Caco-2 (cell line): ENCODE data around the gene PHF21B. TPM values are rescaled to one million over a fixed set of nuclear protein-coding genes. Genes with fewer than 3 reads are reported as not detected.
"Not testable (repeated sequence)": the region's sequence is repeated elsewhere in the genome, so short reads cannot be mapped to it uniquely, and the experiment has no call there.

Experiments used
- BruUV-seq: library from RNA; stranded (reverse); fragments of 400-500 nt; replicated peaks from 2 replicates; lab custom pipeline; 2021; lab: Mats Ljungman, UMichigan
- CTCF ChIA-PET: fragments of 300-600 bp; sonication (Branson Sonifier 250); formaldehyde crosslinking; loops from one replicate; lab custom pipeline; 2022; ENCODE audit warnings: antibody characterized with exemption; lab: Charles Lee
- POLR2A ChIA-PET: fragments of 300-600 bp; sonication (Branson Sonifier 250); formaldehyde crosslinking; loops from one replicate; lab custom pipeline; 2022; ENCODE audit warnings: antibody characterized with exemption; lab: Charles Lee
- DNase-seq, 2 experiments: peaks; one replicate each; pipeline versions ENCODE4 v3.0.0 to v3.0.0-alpha.2; 2020 to 2022
- H3K27me3 ChIP-seq: replicated peaks from 2 replicates; pipeline ENCODE4 v1.6.0; 2011; ENCODE audit warnings: low read length; ENCODE audit not compliant: control insufficient read depth, insufficient read depth
- H3K36me3 ChIP-seq: 2 replicates; pipeline ENCODE4 v1.5.1; 2011; ENCODE audit warnings: low read length; ENCODE audit not compliant: control insufficient read depth, insufficient read depth
- H3K4me1 ChIP-seq: fragments of 250-450 bp; sonication (Bioruptor Pico); 2 replicates; pipeline ENCODE4 v1.5.1; 2020; ENCODE audit warnings: mild to moderate bottlenecking
- H3K4me3 ChIP-seq: 2 replicates; pipeline ENCODE4 v1.5.1; 2011; ENCODE audit warnings: low read depth, mild to moderate bottlenecking, control low read depth, low read length
- H3K9me3 ChIP-seq: fragments of 250-450 bp; sonication (Bioruptor Pico); 2 replicates; pipeline ENCODE4 v1.5.1; 2020; ENCODE audit warnings: mild to moderate bottlenecking, moderate library complexity
- H3K27ac Mint-ChIP-seq: one replicate; pipeline ENCODE4 v1.8.0; 2022; ENCODE audit warnings: mixed read lengths; ENCODE audit not compliant: unreplicated experiment
- H3K27me3 Mint-ChIP-seq: one replicate; pipeline ENCODE4 v1.8.0; 2022; ENCODE audit warnings: mixed read lengths; ENCODE audit not compliant: insufficient read depth, unreplicated experiment
- H3K36me3 Mint-ChIP-seq: one replicate; pipeline ENCODE4 v1.8.0; 2022; ENCODE audit warnings: mild to moderate bottlenecking, mixed read lengths; ENCODE audit not compliant: insufficient read depth, unreplicated experiment
- H3K4me1 Mint-ChIP-seq: one replicate; pipeline ENCODE4 v1.8.0; 2022; ENCODE audit warnings: low read depth, mixed read lengths; ENCODE audit not compliant: unreplicated experiment
- H3K4me3 Mint-ChIP-seq: one replicate; pipeline ENCODE4 v1.8.0; 2022; ENCODE audit warnings: mild to moderate bottlenecking, moderate library complexity, mixed read lengths; ENCODE audit not compliant: unreplicated experiment
- H3K9me3 Mint-ChIP-seq: one replicate; pipeline ENCODE4 v1.8.0; 2022; ENCODE audit warnings: mixed read lengths; ENCODE audit not compliant: unreplicated experiment
- intact Hi-C: fragments of 100-400 bp; cut with micrococcal nuclease; formaldehyde crosslinking; loops from one replicate; pipeline ENCODE4 v1.10.0; 2022; ENCODE audit not compliant: unreplicated experiment
- total RNA-seq: library from RNA; stranded (reverse); gene quantifications from 2 replicates; pipeline ENCODE4 v1.2.3, GENCODE V29; 2022
- TF ChIP-seq, protein P1 (sequence below), 2 experiments: fragments of 200-600 bp in 1 of 2; IDR thresholded peaks; 1 replicate in 1 of 2; 2 replicates in 1 of 2; pipeline versions ENCODE4 v1.5.1 to v1.8.0; 2011 to 2022; ENCODE audit warnings: antibody characterized with exemption in 1 of 2, control low read depth in 1 of 2, inconsistent platforms in 1 of 2, low read depth in 1 of 2, low read length in 1 of 2, mild to moderate bottlenecking in 1 of 2, moderate library complexity in 1 of 2; ENCODE audit not compliant: insufficient read depth in 1 of 2, severe bottlenecking in 1 of 2, unreplicated experiment in 1 of 2

The PHF21B gene
- total RNA-seq, 1 experiment from 2014 or later = 0.98 TPM

- POLR2A ChIA-PET, H3K4me1 ChIP-seq, H3K36me3 Mint-ChIP-seq, H3K4me1 Mint-ChIP-seq, BruUV-seq, H3K36me3 ChIP-seq, H3K27me3 ChIP-seq, intact Hi-C loops, H3K27ac Mint-ChIP-seq, DNase-seq, H3K4me3 ChIP-seq, H3K4me3 Mint-ChIP-seq, CTCF ChIA-PET: not testable (repeated sequence)
- Mint-ChIP-seq H3K27me3 (peaks cover 25% of the 10 kb centered on the region), H3K9me3 (peaks cover 31% of the 10 kb centered on the region)
- peaks cover 15% of the 10 kb centered on the region for H3K9me3 ChIP-seq
These were observed 106.6 kb downstream of the PHF21B start for GRCh38 chr22:44903164-44903563.

DNA sequence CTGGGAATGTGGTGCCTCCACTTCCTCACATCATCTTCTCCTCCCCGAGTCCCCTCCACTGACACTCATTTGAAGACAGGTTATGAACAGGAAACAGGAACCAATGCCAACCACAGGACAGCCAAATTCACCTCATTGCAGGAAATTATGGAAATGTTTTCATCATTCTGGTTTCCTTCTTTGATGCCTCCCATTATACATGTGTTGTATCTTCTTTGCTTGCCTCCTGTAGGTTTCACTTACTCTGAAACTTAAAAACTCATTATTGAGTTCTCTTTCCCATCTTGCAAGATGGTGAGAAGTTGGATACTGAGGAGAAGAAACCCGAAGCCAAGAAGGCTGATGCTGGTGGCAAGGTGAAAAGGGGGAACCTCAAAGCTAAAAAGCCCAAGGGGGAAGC, 108.5 kb downstream of the PHF21B start:
- Histone ChIP-seq H3K9me3 (peaks cover 15% of the 10 kb centered on the region), H3K36me3 (no peaks in the 10 kb centered on the region), H3K27me3 (no peaks in the 10 kb centered on the region), H3K4me1 (no peaks in the 10 kb centered on the region), H3K4me3 (no peak overlapping the region)
- Mint-ChIP-seq H3K9me3 (peaks cover 31% of the 10 kb centered on the region), H3K4me1 (no peaks in the 10 kb centered on the region), H3K27ac (no peak overlapping the region), H3K27me3 (peaks cover 28% of the 10 kb centered on the region), H3K36me3 (no peaks in the 10 kb centered on the region), H3K4me3 (no peak overlapping the region)
- TF ChIP-seq, protein P1, sequence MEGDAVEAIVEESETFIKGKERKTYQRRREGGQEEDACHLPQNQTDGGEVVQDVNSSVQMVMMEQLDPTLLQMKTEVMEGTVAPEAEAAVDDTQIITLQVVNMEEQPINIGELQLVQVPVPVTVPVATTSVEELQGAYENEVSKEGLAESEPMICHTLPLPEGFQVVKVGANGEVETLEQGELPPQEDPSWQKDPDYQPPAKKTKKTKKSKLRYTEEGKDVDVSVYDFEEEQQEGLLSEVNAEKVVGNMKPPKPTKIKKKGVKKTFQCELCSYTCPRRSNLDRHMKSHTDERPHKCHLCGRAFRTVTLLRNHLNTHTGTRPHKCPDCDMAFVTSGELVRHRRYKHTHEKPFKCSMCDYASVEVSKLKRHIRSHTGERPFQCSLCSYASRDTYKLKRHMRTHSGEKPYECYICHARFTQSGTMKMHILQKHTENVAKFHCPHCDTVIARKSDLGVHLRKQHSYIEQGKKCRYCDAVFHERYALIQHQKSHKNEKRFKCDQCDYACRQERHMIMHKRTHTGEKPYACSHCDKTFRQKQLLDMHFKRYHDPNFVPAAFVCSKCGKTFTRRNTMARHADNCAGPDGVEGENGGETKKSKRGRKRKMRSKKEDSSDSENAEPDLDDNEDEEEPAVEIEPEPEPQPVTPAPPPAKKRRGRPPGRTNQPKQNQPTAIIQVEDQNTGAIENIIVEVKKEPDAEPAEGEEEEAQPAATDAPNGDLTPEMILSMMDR (IDR thresholded peaks at IDR 0.05; ENCODE audit: insufficient read depth in 1 of 2, low read depth in 1 of 2, low read length in 1 of 2, severe bottlenecking in 1 of 2, unreplicated experiment in 1 of 2) = no peak
- no TSS peak for BruUV-seq
- CTCF ChIA-PET = no interaction called here
- intact Hi-C loops = no loop called here
- no peak for DNase-seq
- POLR2A ChIA-PET = no interaction called here

DNA sequence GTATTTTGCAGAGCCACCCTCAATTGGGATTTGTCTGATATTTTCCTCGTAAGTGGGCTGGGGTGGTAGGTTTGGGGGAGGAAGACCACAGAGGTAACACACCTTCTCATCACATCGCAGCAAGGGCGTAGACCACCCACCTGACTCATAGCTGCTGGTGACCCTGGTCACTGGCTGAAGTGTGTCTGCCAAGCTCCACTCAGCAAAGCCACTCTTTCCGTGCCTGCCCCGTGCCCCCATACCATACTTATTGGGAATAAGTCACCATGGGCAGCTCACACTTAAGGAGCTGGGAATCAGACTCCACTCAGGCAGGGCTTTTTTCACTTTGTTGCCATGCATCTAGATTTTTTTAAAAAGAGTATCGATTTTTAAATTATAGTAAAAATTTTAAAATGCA, 111.6 kb downstream of the PHF21B start:
- Mint-ChIP-seq H3K4me1 (no peaks in the 10 kb centered on the region), H3K27ac (no peak overlapping the region), H3K27me3 (peaks cover 14% of the 10 kb centered on the region), H3K4me3 (no peak overlapping the region), H3K9me3 (peaks cover 29% of the 10 kb centered on the region), H3K36me3 (no peaks in the 10 kb centered on the region)
- CTCF ChIA-PET = no interaction called here
- POLR2A ChIA-PET = no interaction called here
- Histone ChIP-seq H3K36me3 (no peaks in the 10 kb centered on the region), H3K4me1 (no peaks in the 10 kb centered on the region), H3K27me3 (no peaks in the 10 kb centered on the region), H3K4me3 (no peak overlapping the region), H3K9me3 (peaks cover 15% of the 10 kb centered on the region)
- intact Hi-C loops = no loop called here
- DNase-seq = no peak
- TF ChIP-seq, protein P1 (IDR thresholded peaks at IDR 0.05; ENCODE audit: insufficient read depth in 1 of 2, low read depth in 1 of 2, low read length in 1 of 2, severe bottlenecking in 1 of 2, unreplicated experiment in 1 of 2) = no peak
- no TSS peak for BruUV-seq
